Astrocyte (in vitro differentiated cells and primary cell): ENCODE data around the gene TRAPPC10. TPM values are rescaled to one million over a fixed set of nuclear protein-coding genes. Genes with fewer than 3 reads are reported as not detected.

ENCODE experiments used
- DNase-seq: peaks from one replicate; pipeline ENCODE4 v3.0.0-alpha.2; 2010; ENCODE audit warnings: low read depth
- FAIRE-seq: peaks from 2 replicates; lab custom pipeline; 2011; peaks lifted over from hg19 to GRCh38; lab: Jason Lieb, UNC
- H2AFZ ChIP-seq: 2 replicates; pipeline ENCODE4 v1.6.0; 2012; ENCODE audit warnings: low read depth, low read length, inconsistent platforms
- H3K27ac ChIP-seq: 2 replicates; pipeline ENCODE4 v1.5.1; 2011; ENCODE audit warnings: low read depth, low read length, inconsistent platforms
- H3K27me3 ChIP-seq: 2 replicates; pipeline ENCODE4 v1.6.0; 2011; ENCODE audit warnings: low read length, inconsistent platforms; ENCODE audit not compliant: insufficient read depth
- H3K36me3 ChIP-seq: 2 replicates; pipeline ENCODE4 v1.5.1; 2011; ENCODE audit warnings: low read length, inconsistent platforms; ENCODE audit not compliant: insufficient read depth
- H3K4me1 ChIP-seq: 2 replicates; pipeline ENCODE4 v1.5.1; 2011; ENCODE audit warnings: low read length, inconsistent platforms; ENCODE audit not compliant: insufficient read depth
- H3K4me2 ChIP-seq: 2 replicates; pipeline ENCODE4 v1.6.0; 2012; ENCODE audit warnings: low read length, inconsistent platforms
- H3K4me3 ChIP-seq: 2 replicates; pipeline ENCODE4 v1.5.1; 2011; ENCODE audit warnings: low read depth, mild to moderate bottlenecking, low read length, inconsistent platforms; ENCODE audit not compliant: insufficient read depth
- H3K79me2 ChIP-seq: 2 replicates; pipeline ENCODE4 v1.6.0; 2012; ENCODE audit warnings: mild to moderate bottlenecking, low read length, inconsistent platforms; ENCODE audit not compliant: insufficient read depth
- H3K9ac ChIP-seq: 2 replicates; pipeline ENCODE4 v1.6.0; 2012; ENCODE audit warnings: mild to moderate bottlenecking, low read length, inconsistent platforms
- H3K9me3 ChIP-seq: 2 replicates; pipeline ENCODE4 v1.5.1; 2012; ENCODE audit warnings: low read depth, mild to moderate bottlenecking, low read length, inconsistent platforms; ENCODE audit not compliant: insufficient read depth
- H4K20me1 ChIP-seq: 2 replicates; pipeline ENCODE4 v1.6.0; 2012; ENCODE audit warnings: low read length, inconsistent platforms; ENCODE audit not compliant: insufficient read depth
- H3K27ac Mint-ChIP-seq: one replicate; pipeline ENCODE4 v1.8.0; 2021; ENCODE audit warnings: mild to moderate bottlenecking, mixed read lengths; ENCODE audit not compliant: unreplicated experiment
- H3K27me3 Mint-ChIP-seq: one replicate; pipeline ENCODE4 v1.8.0; 2021; ENCODE audit warnings: low read depth, mixed read lengths; ENCODE audit not compliant: unreplicated experiment
- H3K36me3 Mint-ChIP-seq: one replicate; pipeline ENCODE4 v1.8.0; 2021; ENCODE audit warnings: low read depth, mixed read lengths; ENCODE audit not compliant: unreplicated experiment
- H3K4me1 Mint-ChIP-seq: one replicate; pipeline ENCODE4 v1.8.0; 2021; ENCODE audit warnings: low read depth, mixed read lengths; ENCODE audit not compliant: unreplicated experiment
- H3K4me3 Mint-ChIP-seq: one replicate; pipeline ENCODE4 v1.8.0; 2021; ENCODE audit warnings: mild to moderate bottlenecking, moderate library complexity, mixed read lengths; ENCODE audit not compliant: unreplicated experiment
- H3K9me3 Mint-ChIP-seq: one replicate; pipeline ENCODE4 v1.8.0; 2021; ENCODE audit warnings: mild to moderate bottlenecking, mixed read lengths; ENCODE audit not compliant: unreplicated experiment
- EZH2 ChIP-seq: IDR thresholded peaks from 2 replicates; pipeline ENCODE4 v1.6.1; 2012; ENCODE audit warnings: mild to moderate bottlenecking, low read length, inconsistent platforms; ENCODE audit not compliant: insufficient read depth
- total RNA-seq: library from RNA; stranded (reverse); gene quantifications from 2 replicates; pipeline ENCODE4 v1.2.1, GENCODE V29; 2021
- TF ChIP-seq, protein P1 (sequence below): IDR thresholded peaks from 2 replicates; pipeline ENCODE4 v1.5.1; 2011; ENCODE audit warnings: low read depth, mild to moderate bottlenecking, inconsistent platforms, low read length, moderate library complexity; ENCODE audit not compliant: insufficient read depth

The TRAPPC10 gene
- total RNA-seq, 1 donor from 2014 or later: 45.7 TPM

DNA sequence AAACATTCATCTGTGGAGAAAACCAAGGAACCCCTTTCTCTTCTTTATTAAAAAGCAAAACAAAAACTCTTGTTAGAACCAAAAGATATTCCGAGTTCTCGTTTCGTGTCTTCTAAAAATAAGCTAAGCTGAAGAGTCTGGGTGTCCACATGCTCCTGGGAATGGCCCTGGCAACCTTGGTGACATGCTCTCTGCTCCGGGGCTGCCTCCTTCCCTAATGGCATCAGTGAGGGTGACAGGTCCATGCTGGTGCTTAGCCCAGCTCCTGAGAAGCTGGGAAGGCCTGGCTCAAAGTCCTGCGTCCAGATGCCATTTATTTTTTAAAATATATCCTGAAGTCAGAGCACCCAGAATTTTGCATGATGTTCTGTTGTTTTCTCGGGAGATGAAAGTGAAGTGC, 24.6 kb upstream of the TRAPPC10 start:
- Histone ChIP-seq H3K79me2 (no peaks in the 10 kb centered on the region), H3K27me3 (no peaks in the 10 kb centered on the region), H3K4me2 (no peak overlapping the region), H3K4me1 (no peaks in the 10 kb centered on the region), H3K36me3 (no peaks in the 10 kb centered on the region), H4K20me1 (no peaks in the 10 kb centered on the region), H3K9ac (no peak overlapping the region), H3K9me3 (no peaks in the 10 kb centered on the region), H3K27ac (no peak overlapping the region), H3K4me3 (no peak overlapping the region), H2AFZ (no peak overlapping the region)
- H3K4me1 Mint-ChIP-seq: peaks cover 8% of the 10 kb centered on the region
- TF ChIP-seq, protein P1, sequence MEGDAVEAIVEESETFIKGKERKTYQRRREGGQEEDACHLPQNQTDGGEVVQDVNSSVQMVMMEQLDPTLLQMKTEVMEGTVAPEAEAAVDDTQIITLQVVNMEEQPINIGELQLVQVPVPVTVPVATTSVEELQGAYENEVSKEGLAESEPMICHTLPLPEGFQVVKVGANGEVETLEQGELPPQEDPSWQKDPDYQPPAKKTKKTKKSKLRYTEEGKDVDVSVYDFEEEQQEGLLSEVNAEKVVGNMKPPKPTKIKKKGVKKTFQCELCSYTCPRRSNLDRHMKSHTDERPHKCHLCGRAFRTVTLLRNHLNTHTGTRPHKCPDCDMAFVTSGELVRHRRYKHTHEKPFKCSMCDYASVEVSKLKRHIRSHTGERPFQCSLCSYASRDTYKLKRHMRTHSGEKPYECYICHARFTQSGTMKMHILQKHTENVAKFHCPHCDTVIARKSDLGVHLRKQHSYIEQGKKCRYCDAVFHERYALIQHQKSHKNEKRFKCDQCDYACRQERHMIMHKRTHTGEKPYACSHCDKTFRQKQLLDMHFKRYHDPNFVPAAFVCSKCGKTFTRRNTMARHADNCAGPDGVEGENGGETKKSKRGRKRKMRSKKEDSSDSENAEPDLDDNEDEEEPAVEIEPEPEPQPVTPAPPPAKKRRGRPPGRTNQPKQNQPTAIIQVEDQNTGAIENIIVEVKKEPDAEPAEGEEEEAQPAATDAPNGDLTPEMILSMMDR: no peak
- no peak for TF ChIP-seq EZH2
- peaks cover 2% of the 10 kb centered on the region for H3K9me3 Mint-ChIP-seq
- no peak for FAIRE-seq
- H3K27ac Mint-ChIP-seq: no peak overlapping the region
- H3K27me3 Mint-ChIP-seq: peaks cover 8% of the 10 kb centered on the region
- DNase-seq: no peak
- no peak overlapping the region for H3K4me3 Mint-ChIP-seq
- no peaks in the 10 kb centered on the region for H3K36me3 Mint-ChIP-seq

DNA sequence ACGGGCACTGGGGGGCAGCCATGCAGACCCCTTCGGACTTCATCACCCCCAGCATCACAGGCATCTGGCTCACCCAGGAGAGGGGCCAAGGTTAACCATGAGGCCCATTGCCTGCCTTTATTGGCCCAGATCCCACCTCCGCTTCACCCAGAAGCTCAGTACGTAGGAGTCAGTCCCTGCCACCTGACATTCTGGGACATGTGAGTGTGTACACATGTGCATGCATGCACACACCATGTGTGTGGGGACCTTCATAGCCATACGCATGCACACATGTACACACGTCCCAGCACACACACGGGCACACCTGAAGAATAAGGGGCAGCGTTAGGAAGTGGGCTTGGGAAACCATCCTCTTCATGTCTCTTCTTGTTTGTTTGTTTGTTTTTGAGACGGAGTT, 24.1 kb upstream of the TRAPPC10 start:
- Histone ChIP-seq H3K79me2 (no peaks in the 10 kb centered on the region), H3K4me2 (no peak overlapping the region), H3K9me3 (no peaks in the 10 kb centered on the region), H3K4me3 (no peak overlapping the region), H3K27me3 (no peaks in the 10 kb centered on the region), H3K4me1 (no peaks in the 10 kb centered on the region), H4K20me1 (no peaks in the 10 kb centered on the region), H2AFZ (no peak overlapping the region), H3K27ac (no peak overlapping the region), H3K9ac (no peak overlapping the region), H3K36me3 (no peaks in the 10 kb centered on the region)
- FAIRE-seq: no peak
- TF ChIP-seq, protein P1: no peak
- no peak for TF ChIP-seq EZH2
- Mint-ChIP-seq H3K36me3 (no peaks in the 10 kb centered on the region), H3K27ac (no peak overlapping the region), H3K9me3 (peaks cover 2% of the 10 kb centered on the region), H3K4me3 (no peak overlapping the region), H3K4me1 (peaks cover 8% of the 10 kb centered on the region), H3K27me3 (peaks cover 8% of the 10 kb centered on the region)
- DNase-seq: no peak

DNA sequence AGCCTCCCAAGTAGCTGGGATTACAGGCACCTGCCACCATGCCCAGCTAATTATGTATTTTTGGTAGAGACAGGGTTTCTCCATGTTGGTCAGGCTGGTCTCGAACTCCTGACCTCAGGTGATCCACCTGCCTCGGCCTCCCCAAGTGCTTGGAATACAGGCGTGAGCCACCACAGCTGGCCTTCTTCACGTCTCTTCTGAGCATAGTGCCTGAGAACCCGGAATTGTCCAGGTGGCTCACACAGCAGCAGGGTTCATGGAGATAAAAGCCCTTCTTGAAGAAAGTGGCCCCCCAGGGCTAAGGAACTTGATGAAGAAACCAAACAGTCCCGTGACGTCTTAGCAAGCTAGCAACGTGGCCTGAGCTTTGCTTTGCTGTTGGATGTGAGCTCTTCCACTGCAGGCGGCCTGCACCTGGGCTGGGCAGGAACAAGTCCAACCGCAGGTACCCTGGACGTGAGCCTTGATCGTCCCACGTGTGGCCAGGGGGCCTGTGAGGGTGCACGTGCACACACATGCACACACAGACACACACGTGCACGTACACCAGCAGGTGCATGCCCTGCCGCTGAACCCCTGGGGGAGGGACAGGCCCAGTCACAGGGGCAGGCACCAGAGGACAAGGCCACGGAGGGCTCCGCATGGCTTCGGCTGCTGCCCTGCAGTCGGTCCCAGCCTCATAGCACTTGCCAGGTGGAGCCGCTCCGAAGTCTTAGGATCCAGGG, 23.4 kb upstream of the TRAPPC10 start:
- Histone ChIP-seq H2AFZ (no peak overlapping the region), H3K27me3 (no peaks in the 10 kb centered on the region), H3K36me3 (no peaks in the 10 kb centered on the region), H4K20me1 (no peaks in the 10 kb centered on the region), H3K9ac (no peak overlapping the region), H3K4me1 (no peaks in the 10 kb centered on the region), H3K27ac (no peak overlapping the region), H3K9me3 (no peaks in the 10 kb centered on the region), H3K4me3 (no peak overlapping the region), H3K4me2 (no peak overlapping the region), H3K79me2 (no peaks in the 10 kb centered on the region)
- no peak for DNase-seq
- no peak for FAIRE-seq
- Mint-ChIP-seq H3K4me3 (no peak overlapping the region), H3K27me3 (peaks cover 8% of the 10 kb centered on the region), H3K27ac (no peak overlapping the region), H3K9me3 (peaks cover 2% of the 10 kb centered on the region), H3K36me3 (no peaks in the 10 kb centered on the region), H3K4me1 (peaks cover 8% of the 10 kb centered on the region)
- TF ChIP-seq, protein P1: no peak
- no peak for TF ChIP-seq EZH2
